Urinary bladder (tissue), 4 donors: ENCODE data around the gene RAPGEFL1. TPM values are rescaled to one million over a fixed set of nuclear protein-coding genes. Genes with fewer than 3 reads are reported as not detected.
"Not testable (repeated sequence)": the region's sequence is repeated elsewhere in the genome, so short reads cannot be mapped to it uniquely, and the experiment has no call there.

ENCODE experiments used
- DNase-seq: peaks from one replicate; pipeline ENCODE4 v3.0.0-alpha.2; 2015; ENCODE audit errors: extremely low spot score
- H3K27ac ChIP-seq: one replicate; pipeline ENCODE4 v1.5.1; 2013; ENCODE audit warnings: low read depth, mild to moderate bottlenecking, moderate library complexity
- H3K36me3 ChIP-seq: one replicate; pipeline ENCODE4 v1.6.1; 2013; ENCODE audit warnings: mild to moderate bottlenecking, moderate library complexity; ENCODE audit not compliant: insufficient read depth
- H3K4me1 ChIP-seq: one replicate; pipeline ENCODE4 v1.6.1; 2013; ENCODE audit warnings: mild to moderate bottlenecking, moderate library complexity; ENCODE audit not compliant: insufficient read depth
- H3K4me3 ChIP-seq: one replicate; pipeline ENCODE4 v1.5.1; 2013; ENCODE audit warnings: low read depth, low read length
- WGBS: extraction: QIAGEN DNeasy Blood & Tissue Kit; methylation state at CpG from one replicate; pipeline ENCODE4 v1.1.7; 2013; 5-methylcytosine and 5-hydroxymethylcytosine counted together
- polyA plus RNA-seq: library from polyadenylated mRNA; stranded (reverse); fragments of 200-250 nt; gene quantifications from one replicate; pipeline ENCODE4 v1.2.3, GENCODE V29; 2013
- total RNA-seq: library from RNA; depleted of rRNA; stranded (reverse); fragments of >200 nt; gene quantifications from one replicate; pipeline ENCODE4 v1.2.3, GENCODE V29; 2014
- donor health status: healthy with polysubstance abuse.
- donor health status: healthy.

RAPGEFL1 gene
- total RNA-seq (8.0 TPM), polyA plus RNA-seq (10.9 TPM)

DNA sequence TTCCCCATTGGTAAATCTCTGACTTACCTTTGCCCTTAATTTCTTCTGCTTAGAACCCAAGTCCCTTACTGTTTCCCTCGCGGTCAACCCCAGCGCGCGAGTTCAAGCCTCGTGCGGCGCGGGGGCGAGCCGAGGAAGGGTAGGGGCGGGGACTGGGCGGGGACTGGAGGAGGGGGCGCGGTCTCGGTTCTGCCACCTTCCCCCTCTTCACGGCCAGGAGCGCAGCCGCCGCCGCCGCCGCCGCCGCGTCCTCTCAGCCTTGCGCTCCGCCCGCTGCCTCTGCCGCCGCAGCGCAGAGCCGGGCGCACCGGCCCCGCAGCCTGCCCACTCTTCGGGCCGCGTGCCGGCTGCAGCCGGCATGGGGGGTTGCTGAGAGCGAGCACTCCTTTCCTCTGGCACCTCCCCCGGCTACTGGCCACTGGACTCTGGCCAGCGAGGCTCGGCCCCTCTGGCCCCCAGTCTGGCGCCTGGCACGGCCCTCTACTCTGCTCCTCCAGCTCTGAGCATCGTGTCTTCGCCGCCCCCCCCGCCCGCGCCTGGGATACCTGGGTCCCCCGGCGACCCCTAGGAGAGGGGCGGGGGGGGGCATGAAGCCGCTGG, at the start of gene RAPGEFL1:
RAPGEFL1 (plus strand) TSS at position 196 of the 600 bp plus-strand sequence; CDS start at position 588, 392 bp downstream.
- under 1% methylated on average over 57 of the region's 57 CpGs for WGBS

DNA sequence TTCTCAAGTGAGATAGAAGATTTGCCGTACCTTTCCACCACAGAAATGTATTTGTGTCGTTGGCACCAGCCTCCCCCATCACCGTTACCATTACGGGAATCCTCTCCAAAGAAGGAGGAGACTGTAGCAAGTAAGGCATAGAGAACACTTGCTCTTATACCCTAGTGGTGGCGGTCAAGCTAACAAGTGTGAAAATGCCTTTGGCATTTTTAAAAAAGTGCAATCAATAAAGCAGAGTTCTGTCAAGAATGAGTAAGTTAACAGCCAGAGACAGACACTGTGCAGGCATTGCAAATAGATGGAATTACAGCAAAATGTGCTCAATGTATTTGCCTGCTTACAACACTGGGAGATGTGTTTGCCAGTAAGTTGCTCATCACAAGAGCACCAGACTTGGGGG, 47.8 kb upstream of the RAPGEFL1 start:
- no peaks in the 10 kb centered on the region for H3K4me1 ChIP-seq
- 71% methylated on average over 5 of the region's 5 CpGs for WGBS
- H3K36me3 ChIP-seq: peaks cover 4% of the 10 kb centered on the region
- no peak for DNase-seq
- H3K4me3 ChIP-seq: no peak overlapping the region
- peak overlapping the region; percentile 29 for H3K27ac ChIP-seq

More for the DNA sequence above, at the start of gene RAPGEFL1:
- Histone ChIP-seq H3K36me3 (no peaks in the 10 kb centered on the region), H3K4me1 (no peaks in the 10 kb centered on the region), H3K4me3 (peak within 1 kb of the TSS; percentile 52), H3K27ac (peak within 1 kb of the TSS; percentile 78)
- DNase-seq: no peak

GRCh38 chr17:40130352-40131042, 46.8 kb upstream of the RAPGEFL1 start:
- Histone ChIP-seq H3K36me3 (peaks cover 4% of the 10 kb centered on the region), H3K27ac (no peak overlapping the region), H3K4me1 (no peaks in the 10 kb centered on the region), H3K4me3 (no peak overlapping the region)
- DNase-seq: no peak
- 81% methylated on average over 7 of the region's 7 CpGs for WGBS

- H3K27ac ChIP-seq: peak overlapping the region; percentile 25
- H3K4me3 ChIP-seq: no peak overlapping the region
- WGBS: 61% methylated on average over 7 of the region's 7 CpGs
- H3K4me1 ChIP-seq: no peaks in the 10 kb centered on the region
- no peak for DNase-seq
- H3K36me3 ChIP-seq: peaks cover 2% of the 10 kb centered on the region
Observed at GRCh38 chr17:40134184-40134583, 43.1 kb upstream of the RAPGEFL1 start.

- H3K4me1 ChIP-seq: no peaks in the 10 kb centered on the region
- H3K4me3 ChIP-seq: no peak overlapping the region
- DNase-seq: no peak
- 90% methylated on average over 3 of the region's 3 CpGs for WGBS
- H3K27ac ChIP-seq: no peak overlapping the region
- peaks cover 2% of the 10 kb centered on the region for H3K36me3 ChIP-seq
Observed at GRCh38 chr17:40135817-40136216, 41.5 kb upstream of the RAPGEFL1 start.

DNA sequence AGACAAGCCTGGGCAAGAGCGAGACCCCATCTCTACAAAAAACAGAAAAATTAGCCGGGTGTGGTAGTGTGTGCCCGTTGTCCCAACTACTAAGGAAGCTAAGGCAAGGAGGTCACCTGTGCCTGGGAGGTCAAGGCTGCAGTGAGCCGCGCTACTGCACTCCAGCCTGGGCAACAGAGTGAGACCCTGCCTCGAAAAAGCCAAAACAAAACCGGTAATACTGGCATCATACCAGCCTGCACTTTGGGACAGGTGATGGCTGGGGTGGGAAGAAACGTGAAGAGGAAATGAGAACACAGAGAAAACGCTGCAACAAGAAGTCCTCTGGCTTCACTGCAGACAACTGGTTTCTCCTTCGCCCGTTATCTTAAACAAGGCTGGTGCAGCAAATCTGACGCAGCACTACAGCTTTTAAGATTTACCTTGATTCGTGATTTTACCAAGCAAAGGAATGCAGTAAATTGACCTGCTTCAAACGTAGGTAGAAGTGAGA, 37.7 kb upstream of the RAPGEFL1 start:
- 15% methylated on average over 14 of the region's 14 CpGs for WGBS
- Histone ChIP-seq H3K36me3 (no peaks in the 10 kb centered on the region), H3K27ac (peak overlapping the region; percentile 97), H3K4me3 (peak overlapping the region; percentile 41), H3K4me1 (no peaks in the 10 kb centered on the region)
- DNase-seq: no peak

DNA sequence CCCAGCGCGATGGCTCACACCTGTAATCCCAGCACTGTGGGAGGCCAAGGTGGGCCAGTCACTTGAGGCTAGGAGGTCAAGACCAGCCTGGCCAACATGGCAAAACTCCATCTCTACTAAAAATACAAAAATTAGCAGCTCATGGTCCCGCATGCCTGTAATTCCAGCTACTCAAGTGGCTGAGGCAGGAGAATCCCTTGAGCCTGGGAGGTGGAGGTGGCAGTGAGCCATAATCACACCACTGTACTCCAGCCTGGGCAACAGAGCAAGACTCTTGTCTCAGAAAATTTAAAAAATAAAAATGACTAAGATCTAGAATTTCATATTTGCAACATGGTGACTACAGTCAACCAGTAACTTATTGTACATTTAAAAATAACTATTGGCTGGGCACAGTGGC, 34.1 kb upstream of the RAPGEFL1 start:
- not testable (repeated sequence) for DNase-seq, H3K4me1 ChIP-seq, H3K4me3 ChIP-seq, H3K36me3 ChIP-seq, H3K27ac ChIP-seq
- WGBS: 91% methylated on average over 3 of the region's 3 CpGs

DNA sequence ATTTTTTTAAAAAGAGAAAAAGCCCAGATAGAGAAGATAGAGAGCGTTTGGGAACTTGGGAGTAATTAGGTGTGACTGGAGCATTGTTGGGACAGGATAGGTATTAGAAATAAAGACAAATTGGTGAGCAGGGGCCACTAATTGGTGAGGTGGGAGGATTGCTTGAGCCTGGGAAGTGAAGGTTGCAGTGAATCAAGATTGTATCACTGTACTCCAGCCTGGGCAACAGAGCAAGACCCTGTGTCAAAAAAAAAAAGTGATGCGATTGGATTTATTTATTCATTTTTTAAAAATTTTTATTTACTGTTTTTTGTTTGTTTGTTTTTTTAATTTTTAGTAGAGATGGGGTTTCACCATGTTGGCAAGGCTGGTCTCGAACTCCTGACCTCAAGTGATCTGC, 31.8 kb upstream of the RAPGEFL1 start:
- 92% methylated on average over 3 of the region's 3 CpGs for WGBS
- Histone ChIP-seq H3K4me1 (no peaks in the 10 kb centered on the region), H3K36me3 (peaks cover 2% of the 10 kb centered on the region), H3K27ac (no peak overlapping the region), H3K4me3 (no peak overlapping the region)
- DNase-seq: no peak

- Histone ChIP-seq H3K4me1 (no peaks in the 10 kb centered on the region), H3K36me3 (peaks cover 5% of the 10 kb centered on the region), H3K27ac (no peak overlapping the region), H3K4me3 (no peak overlapping the region)
- DNase-seq: no peak
- WGBS: 82% methylated on average over 3 of the region's 3 CpGs
Observed at GRCh38 chr17:40148527-40148926, 28.7 kb upstream of the RAPGEFL1 start.

DNA sequence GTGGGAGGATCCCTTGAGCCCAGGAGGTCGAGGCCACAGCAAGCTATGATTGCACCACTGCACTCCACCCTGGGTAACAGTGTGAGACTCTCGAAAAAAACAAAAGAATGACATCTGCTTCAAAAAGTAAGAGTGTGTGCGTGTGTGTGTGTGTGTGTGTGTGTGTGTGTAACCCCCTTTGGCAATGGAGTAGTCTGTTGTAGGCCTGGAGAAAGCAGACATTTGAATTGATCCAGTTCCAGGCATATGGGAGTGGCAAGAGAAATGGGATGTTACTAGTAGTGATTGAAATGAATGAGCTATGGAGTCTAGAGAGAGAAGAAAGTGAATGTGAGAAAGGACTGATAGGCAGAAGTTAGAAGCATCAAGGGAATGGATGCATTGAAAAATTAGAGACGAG, 27.0 kb upstream of the RAPGEFL1 start:
- no peak for DNase-seq
- Histone ChIP-seq H3K4me1 (no peaks in the 10 kb centered on the region), H3K4me3 (no peak overlapping the region), H3K27ac (no peak overlapping the region), H3K36me3 (peaks cover 5% of the 10 kb centered on the region)
- WGBS: 81% methylated on average over 4 of the region's 4 CpGs

DNA sequence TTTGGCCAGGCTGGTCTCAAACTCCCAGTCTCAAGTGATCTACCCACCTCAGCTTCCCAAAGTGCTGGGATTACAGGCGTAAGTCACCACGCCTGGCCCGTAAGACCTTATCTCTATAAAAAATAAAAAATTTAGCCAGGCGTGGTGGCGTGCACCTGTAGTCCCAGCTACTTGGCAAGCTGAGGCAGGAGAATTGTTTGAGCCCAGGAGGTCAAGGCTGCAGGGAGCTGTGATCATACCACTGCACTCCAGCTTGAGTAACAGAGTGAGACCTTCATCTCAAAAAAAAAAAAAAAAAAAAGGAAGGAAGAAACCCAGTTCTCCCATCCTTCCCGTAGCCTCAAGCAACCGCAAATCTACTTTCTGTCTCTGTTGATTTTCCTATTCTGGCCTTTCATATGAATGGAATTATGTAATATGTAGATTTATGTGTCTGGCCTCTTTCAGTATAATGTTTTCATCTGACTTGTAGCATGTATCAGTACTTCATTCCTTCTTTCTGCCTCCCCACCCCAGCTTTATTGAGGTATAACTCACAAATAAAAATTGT, 25.8 kb upstream of the RAPGEFL1 start:
- H3K27ac ChIP-seq: no peak overlapping the region
- no peak for DNase-seq
- no peak overlapping the region for H3K4me3 ChIP-seq
- no peaks in the 10 kb centered on the region for H3K4me1 ChIP-seq
- WGBS: 72% methylated on average over 7 of the region's 7 CpGs
- peaks cover 5% of the 10 kb centered on the region for H3K36me3 ChIP-seq

GRCh38 chr17:40153603-40154236, 23.6 kb upstream of the RAPGEFL1 start:
- H3K4me1 ChIP-seq: no peaks in the 10 kb centered on the region
- peaks cover 3% of the 10 kb centered on the region for H3K36me3 ChIP-seq
- H3K4me3 ChIP-seq: no peak overlapping the region
- no peak for DNase-seq
- no peak overlapping the region for H3K27ac ChIP-seq
- 87% methylated on average over 14 of the region's 14 CpGs for WGBS

- Histone ChIP-seq H3K36me3 (peaks cover 4% of the 10 kb centered on the region), H3K4me3 (no peak overlapping the region), H3K4me1 (no peaks in the 10 kb centered on the region), H3K27ac (no peak overlapping the region)
- WGBS: 77% methylated on average over 2 of the region's 2 CpGs
- DNase-seq: no peak
Observed at GRCh38 chr17:40157973-40158372, 19.3 kb upstream of the RAPGEFL1 start.
